PC-3 (cell line): ENCODE data around the gene PRSS3.

Experiments used
- CTCF ChIP-seq: fragments of 300-600 bp; sonication (generic); conservative IDR thresholded peaks from 2 replicates; pipeline ENCODE4 v1.5.1; 2017; ENCODE audit warnings: antibody characterized with exemption, low read depth, mild to moderate bottlenecking, low read length
- EZH2 ChIP-seq: fragments of 300-600 bp; sonication (generic); IDR thresholded peaks from one replicate; pipeline ENCODE4 v1.6.1; 2017; ENCODE audit warnings: antibody characterized with exemption, mild to moderate bottlenecking, low read length; ENCODE audit not compliant: unreplicated experiment
- EZH2phosphoT487 ChIP-seq: fragments of 300-600 bp; sonication (generic); IDR thresholded peaks from 2 replicates; pipeline ENCODE4 v1.6.1; 2018; ENCODE audit warnings: mild to moderate bottlenecking, antibody characterized with exemption, low read length, borderline replicate concordance

GRCh38 chr9:33798545-33798944 is 3.2 kb downstream of the PRSS3 start:
- no peak for TF ChIP-seq CTCF
- TF ChIP-seq EZH2: no peak
- TF ChIP-seq EZH2phosphoT487: no peak
